Measurements from ENCODE around the gene GPATCH2.
A peak's percentile ranks its signal among the peaks of the same experiment; 100 is the strongest.
"Not testable (repeated sequence)": the region's sequence is repeated elsewhere in the genome, so short reads cannot be mapped to it uniquely, and the experiment has no call there.

Gene GPATCH2

DNA sequence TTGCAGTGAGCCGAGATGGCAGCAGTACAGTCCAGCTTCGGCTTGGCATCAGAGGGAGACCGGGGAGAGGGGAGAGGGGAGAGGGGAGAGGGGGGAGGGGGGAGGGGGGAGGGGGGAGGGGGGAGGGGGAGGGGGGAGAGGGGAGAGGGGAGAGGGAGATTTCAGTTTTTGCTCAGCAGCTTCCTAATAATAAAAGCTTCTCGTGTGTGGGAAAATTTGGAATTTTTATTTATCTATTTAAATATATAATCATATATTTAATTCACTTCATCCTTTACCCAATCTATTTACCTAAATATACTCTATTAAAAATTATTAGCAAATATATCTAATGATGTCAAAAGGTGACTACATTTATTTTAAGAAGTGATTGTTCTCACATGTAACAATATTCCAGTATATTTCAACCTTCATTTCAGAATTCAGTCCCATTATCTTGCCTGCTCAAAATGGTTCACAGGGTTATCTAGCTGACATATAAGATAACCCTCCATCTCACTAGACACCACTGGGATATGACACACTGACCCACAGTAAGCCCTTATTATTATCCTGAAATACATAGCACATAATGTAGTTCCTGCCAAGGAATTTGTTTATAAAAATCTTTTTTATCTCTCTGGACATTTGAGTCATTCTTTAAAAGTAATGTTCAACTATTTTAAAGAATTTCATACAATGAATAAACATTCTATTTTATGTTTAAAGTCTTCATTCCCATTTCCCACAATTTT lies 105.9 kb downstream of the GPATCH2 start:
- peak; percentile 72 for DNase-seq

GRCh38 chr1:217523921-217524320 lies 107.0 kb downstream of the GPATCH2 start:
- not testable (repeated sequence) for DNase-seq

GRCh38 chr1:217522277-217522676 lies 108.6 kb downstream of the GPATCH2 start:
- no peak for DNase-seq

DNA sequence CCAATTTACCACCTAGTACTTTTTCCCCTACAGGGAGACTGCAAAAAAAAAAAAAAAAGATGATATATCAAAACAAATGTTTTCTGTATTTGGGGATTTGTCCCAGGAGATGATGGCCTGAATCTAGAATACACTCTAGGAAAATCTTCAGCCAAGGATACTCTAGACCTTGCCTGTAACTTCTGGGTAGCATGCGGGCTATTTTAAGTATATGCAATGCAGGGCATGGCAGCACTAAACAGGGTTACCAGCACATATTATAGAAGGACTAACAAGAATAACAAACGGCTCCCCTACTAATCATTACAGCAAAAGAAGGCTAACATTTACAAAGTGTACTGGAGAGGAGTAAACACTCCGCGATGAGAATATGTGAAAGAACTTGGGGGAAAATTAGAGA lies 109.6 kb downstream of the GPATCH2 start:
- DNase-seq: no peak

DNA sequence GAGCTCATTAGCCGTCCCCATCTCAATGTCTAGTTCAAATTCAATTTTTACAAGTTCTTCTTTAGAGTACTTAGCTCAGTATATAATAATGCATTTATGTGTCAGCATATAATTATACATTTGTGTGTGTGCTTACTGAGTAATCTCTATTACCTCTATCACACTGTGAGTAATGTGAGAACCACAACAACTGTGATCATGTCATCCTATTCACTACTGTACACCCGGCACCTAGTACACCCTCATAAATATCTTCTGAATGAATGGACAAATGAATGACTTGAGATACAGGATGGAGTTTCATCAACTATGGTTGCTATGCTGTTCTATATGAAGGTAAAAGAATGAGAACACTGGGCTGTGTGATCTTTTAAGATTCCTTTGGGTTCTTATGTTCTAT lies 124.0 kb downstream of the GPATCH2 start:
- DNase-seq: peak; percentile 13

DNA sequence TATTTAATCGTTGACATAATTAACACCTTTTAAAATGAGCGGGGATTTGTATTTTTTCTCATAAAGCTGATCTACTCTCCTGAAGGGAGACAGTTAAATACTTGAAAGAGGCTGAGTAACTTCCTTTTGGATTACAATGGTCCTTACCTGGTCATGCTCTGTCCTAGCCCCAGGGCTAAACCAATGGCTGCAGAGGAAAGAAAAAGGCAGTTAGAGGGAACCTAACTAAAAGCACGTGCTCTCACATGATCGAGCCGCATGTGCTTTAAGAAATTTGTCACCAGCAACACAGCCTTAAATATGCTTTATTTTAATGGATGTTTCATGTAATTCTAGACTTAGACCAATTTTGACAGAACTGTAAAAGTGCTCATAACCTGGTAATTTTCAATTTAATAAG lies 132.7 kb downstream of the GPATCH2 start:
- DNase-seq: no peak

DNA sequence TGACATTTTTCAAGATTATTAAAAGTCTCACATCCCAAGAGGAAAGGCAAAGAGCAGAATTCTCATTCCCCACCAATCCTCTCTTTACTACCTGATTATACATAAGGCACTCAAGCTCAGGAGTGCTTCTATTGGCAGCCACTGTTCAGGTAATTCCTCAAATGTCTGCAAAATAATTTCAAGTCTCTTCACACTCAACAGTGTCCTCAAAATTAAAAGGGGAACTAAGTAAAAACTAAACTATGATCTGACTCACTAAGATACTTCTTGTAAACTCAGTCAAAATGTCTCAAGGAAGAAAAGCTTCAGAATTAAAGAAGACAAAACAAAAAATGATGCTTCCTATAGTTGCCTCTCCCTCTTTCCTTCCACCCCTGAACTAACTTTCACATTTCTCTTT lies 135.6 kb downstream of the GPATCH2 start:
- DNase-seq: no peak

DNA sequence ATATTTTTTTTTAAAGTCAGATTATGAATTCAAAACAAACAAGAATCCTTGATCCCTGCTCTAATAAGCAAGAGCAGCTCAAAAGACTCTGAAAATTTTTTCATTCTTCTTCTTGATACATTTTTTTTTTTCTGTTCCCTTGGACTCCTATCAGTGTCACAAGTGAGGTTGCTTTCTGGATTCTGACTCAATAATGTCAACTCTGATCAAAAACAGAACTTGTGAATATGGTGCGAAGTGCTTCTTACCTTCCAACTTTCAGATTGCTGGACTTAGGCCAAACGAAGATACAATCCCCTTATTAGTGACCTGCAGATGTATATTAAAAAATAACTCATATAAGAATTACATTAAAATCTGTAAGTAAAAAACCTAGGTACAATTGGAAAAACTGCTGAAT lies 136.1 kb downstream of the GPATCH2 start:
- no peak for DNase-seq

GRCh38 chr1:217493290-217493689 lies 137.6 kb downstream of the GPATCH2 start:
- DNase-seq: peak; percentile 7

DNA sequence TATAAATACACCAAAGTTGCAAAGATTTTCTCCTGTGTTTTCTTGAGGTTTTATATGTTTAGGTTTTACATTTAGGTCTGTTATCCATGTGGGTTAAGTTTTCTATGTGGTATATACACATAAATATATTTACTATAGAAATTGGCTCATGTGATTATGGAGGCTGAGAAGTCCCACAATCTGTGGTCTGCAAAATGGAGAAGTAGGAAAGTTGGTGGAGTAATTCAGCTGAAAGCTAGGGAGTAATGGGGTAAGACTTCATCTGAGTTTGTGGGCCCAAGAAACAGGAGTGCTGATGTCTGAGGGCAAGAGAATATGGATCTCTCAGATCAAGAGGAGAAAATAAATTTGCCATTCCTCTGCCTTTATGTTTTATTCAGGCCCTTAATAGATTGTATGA lies 146.0 kb downstream of the GPATCH2 start:
- DNase-seq: no peak

DNA sequence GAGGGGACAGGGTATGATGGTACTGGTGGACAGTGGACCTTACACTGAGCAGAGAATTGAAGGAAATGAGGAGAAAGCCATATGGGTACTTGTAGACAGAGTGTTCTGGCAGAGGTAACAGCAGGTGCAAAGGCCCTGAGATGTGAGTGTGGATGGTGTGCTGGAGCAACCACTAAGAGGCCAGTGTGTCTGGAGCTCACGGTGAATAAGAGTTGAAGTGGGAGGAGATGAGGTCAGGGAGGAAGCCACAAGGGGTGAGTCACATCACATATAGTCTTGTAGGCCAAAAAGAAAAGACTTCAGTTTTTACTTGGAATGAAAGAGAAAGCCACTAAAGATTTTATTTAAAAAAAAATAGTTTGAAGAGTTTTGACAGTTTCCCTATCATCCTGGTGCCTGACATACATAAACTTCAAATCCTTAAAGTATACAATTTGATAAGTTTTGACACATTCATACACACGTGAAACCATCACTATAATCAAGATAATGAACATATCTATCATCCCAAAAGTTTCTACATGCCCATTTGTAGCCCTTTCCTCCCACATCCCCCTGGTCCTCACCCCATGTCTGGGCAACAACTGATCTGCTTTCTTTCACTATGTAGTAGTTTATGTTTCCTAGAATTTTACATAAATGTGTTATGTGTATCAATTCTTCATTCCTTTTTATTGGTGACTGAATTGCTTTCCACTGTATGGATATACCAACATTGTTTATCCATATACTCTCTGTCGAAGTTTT lies 148.4 kb downstream of the GPATCH2 start:
- peak; percentile 77 for DNase-seq

DNA sequence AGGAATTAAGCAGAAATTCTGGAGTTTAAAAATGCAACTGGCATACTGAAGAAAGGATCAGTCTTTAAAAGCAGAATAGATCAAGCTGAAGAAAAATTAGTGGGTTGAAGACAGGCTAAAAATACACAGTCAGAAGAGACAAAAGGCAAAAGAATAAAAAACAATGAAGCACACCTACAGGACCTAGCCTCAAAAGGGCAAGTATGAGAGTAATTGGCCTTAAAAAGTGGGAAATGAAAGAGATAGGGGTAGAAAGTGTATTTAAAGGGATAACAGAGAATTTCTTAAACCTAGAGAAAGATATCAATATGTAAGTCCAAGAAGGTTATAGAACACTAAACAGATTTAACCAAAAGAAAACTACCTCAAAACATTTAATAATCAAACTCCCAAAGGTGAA lies 152.4 kb downstream of the GPATCH2 start:
- DNase-seq: no peak

GRCh38 chr1:217472915-217473314 lies 158.0 kb downstream of the GPATCH2 start:
- no peak for DNase-seq

DNA sequence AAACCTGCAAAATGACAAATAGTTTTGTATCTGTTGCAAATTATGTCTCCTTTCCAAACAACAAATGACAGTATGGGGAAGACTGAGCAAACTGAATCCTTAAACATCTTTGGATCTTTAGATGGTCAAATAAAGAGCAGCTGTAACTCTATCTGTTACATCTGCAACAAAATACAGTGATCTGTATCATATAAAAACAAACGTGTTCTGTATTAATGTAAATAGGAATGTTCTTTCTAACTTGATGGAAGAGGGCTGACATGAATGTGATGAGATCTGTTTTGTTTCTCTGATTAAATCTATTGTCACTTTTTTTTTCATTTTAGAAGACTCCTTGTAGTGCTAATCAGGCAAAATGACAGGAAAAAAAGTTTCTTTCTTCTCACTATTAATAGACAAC lies 159.5 kb downstream of the GPATCH2 start:
- no peak for DNase-seq

DNA sequence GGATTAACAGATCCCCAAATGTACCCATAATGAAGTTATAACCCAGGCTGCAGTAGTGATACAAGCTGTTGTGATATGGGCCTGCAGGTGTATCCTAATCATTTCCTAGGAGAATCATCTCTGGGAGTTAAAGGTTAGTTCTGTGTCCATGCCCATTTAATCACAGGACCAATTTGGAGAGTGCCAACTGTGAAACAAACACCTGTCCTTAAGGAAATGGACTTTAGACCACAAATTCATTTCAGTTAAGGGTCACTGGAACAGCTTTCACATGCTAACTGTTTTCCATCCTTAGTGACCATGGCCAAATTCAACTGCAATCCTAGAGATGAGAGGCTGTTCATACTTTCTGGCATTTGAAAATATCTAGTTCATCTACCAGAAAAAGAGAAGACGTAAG lies 160.9 kb downstream of the GPATCH2 start:
- DNase-seq: no peak

DNA sequence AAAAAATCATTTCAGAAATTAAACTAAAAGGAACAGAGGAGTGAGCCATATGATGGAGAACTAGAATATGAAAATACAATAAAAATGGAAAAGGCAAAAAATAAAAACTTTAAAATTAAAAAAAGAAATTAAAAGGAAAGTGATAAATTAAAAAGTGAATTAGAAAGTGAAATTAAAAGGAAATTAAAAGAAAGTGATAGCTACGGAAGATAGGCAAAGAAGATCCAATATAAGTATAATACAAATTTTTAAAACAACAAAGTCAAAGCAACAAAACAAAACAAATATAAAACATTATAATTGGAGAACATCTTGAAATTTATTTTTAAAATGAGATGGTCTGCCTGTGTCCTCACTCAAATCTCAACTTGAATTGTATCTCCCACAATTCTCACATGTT lies 165.8 kb downstream of the GPATCH2 start:
- DNase-seq: no peak

DNA sequence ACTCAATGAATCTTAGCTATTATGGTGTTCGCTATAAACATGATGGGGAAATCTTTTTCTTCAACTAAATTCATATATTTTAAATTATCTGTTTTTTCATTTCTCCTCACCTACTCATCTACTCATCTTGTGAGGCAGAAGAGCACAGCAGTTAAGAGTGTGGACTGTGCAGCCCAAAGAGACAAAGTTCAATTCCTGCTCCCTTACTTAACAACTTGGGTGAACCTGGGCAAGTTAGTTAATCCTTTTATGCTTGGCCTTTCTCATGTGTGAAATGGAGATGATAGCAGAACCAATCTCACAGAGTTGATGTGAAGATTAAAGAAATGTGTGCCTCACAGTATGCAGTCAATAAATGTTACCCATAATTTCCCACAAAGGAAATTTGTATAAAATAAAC lies 168.2 kb downstream of the GPATCH2 start:
- DNase-seq: no peak

DNA sequence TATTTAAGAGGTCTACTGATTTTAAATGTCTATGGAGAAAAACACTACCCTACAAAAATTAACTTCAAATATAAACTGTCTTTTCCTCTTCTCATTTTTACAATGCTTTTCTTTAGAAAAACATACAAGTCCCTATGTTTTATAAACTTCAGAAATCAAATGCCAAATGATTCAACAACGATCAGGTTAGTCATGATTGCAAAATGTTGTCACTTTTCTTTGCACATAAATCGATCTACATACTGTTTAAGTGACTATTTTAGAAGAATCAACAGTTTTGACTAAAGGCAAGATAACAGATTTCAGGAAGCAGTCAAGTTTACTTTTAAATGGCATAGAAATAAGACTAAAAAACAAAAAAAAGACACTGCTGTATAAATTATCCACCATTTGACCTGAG lies 168.7 kb downstream of the GPATCH2 start:
- DNase-seq: no peak

- DNase-seq: no peak
These were observed 173.9 kb downstream of the GPATCH2 start for GRCh38 chr1:217457016-217457415.

GRCh38 chr1:217456261-217456660 lies 174.6 kb downstream of the GPATCH2 start:
- no peak for DNase-seq

- DNase-seq: peak; percentile 2
These were observed 177.1 kb downstream of the GPATCH2 start for GRCh38 chr1:217453816-217454215.

DNA sequence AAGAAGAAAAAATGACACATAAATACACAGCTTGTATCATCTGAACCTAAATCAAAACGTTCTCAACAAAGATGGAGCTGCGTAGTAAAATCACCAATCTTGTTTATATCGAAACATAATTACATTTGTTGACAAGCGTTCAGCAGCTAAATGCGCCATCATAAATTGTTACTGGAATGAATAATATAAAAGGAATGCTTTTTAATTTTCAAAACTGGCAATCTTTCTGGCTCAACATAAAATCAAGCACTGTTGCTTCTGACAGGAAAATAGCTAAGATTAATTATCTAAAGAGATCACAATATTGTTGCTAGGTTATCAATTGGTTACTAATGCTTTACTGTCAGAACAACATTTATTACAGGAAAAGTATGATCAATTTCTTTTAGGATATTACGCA lies 181.5 kb downstream of the GPATCH2 start:
- no peak for DNase-seq

GRCh38 chr1:217443845-217444244 lies 187.0 kb downstream of the GPATCH2 start:
- no peak for DNase-seq

- DNase-seq: no peak
These were observed 193.5 kb downstream of the GPATCH2 start for GRCh38 chr1:217437376-217437775.

All from fibroblast of skin of back (primary cell).